T-cell (primary cell): ENCODE data around the gene RAPGEF3. TPM values are rescaled to one million over a fixed set of nuclear protein-coding genes. Genes with fewer than 3 reads are reported as not detected.
A peak's percentile ranks its signal among the peaks of the same experiment; 100 is the strongest.

ENCODE experiments used
- ATAC-seq, 4 experiments: fragments of 200-7000 bp in 3 of 4; fragments of 150-1000 bp in 1 of 4; cut with Tn5 transposase; replicated peaks in 1 of 4; 1 replicate in 3 of 4; 2 replicates in 1 of 4; pipeline ENCODE4 v1.10.0; 2021; ENCODE audit warnings: moderate library complexity in 3 of 4, mild to moderate bottlenecking in 2 of 4, moderate number of reproducible peaks in 1 of 4
- CTCF ChIA-PET, 2 donors: fragments of 300-600 bp; sonication (Branson Sonifier 250); formaldehyde crosslinking; loops; one replicate each; lab custom pipeline; 2022; ENCODE audit warnings: antibody characterized with exemption in 2 of 2; lab: Charles Lee
- POLR2A ChIA-PET, 2 donors: fragments of 300-600 bp; sonication (Branson Sonifier 250); formaldehyde crosslinking; loops; one replicate each; lab custom pipeline; 2022; ENCODE audit warnings: antibody characterized with exemption in 2 of 2; lab: Charles Lee
- DNase-seq, 35 experiments: peaks; one replicate each; pipeline versions ENCODE4 v3.0.0 to v3.0.0-alpha.2; 2013 to 2023
- H3K27ac ChIP-seq: one replicate; pipeline ENCODE4 v1.5.1; 2013; ENCODE audit warnings: low read length
- H3K27me3 ChIP-seq, 2 experiments: replicated peaks in 1 of 2; 1 replicate in 1 of 2; 2 replicates in 1 of 2; pipeline versions ENCODE4 v1.6.1 to v1.7.0; 2013; ENCODE audit warnings: low read length in 1 of 2, mixed read lengths in 1 of 2; ENCODE audit not compliant: control insufficient read depth in 2 of 2, insufficient read depth in 2 of 2; ENCODE audit errors: extremely low read depth in 1 of 2
- H3K36me3 ChIP-seq, 2 donors: 1 replicate in 1 of 2; 2 replicates in 1 of 2; pipeline versions ENCODE4 v1.6.1 to v1.7.0; 2013; ENCODE audit warnings: low read length in 1 of 2; ENCODE audit not compliant: control insufficient read depth in 2 of 2, insufficient read depth in 1 of 2; ENCODE audit errors: extremely low read depth in 1 of 2
- H3K4me1 ChIP-seq, 2 experiments: 1 replicate in 1 of 2; 2 replicates in 1 of 2; pipeline versions ENCODE4 v1.6.1 to v1.7.0; 2013; ENCODE audit warnings: low read length in 2 of 2, mixed read lengths in 1 of 2; ENCODE audit not compliant: insufficient read depth in 2 of 2, control insufficient read depth in 1 of 2; ENCODE audit errors: extremely low read depth in 1 of 2
- H3K4me3 ChIP-seq, 2 donors: 1 replicate in 1 of 2; 2 replicates in 1 of 2; pipeline versions ENCODE4 v1.5.1 to v1.7.0; 2013; ENCODE audit warnings: mild to moderate bottlenecking in 2 of 2, low read length in 1 of 2, moderate library complexity in 1 of 2; ENCODE audit not compliant: control insufficient read depth in 1 of 2; ENCODE audit errors: extremely low read depth in 1 of 2
- H3K9me3 ChIP-seq: 2 replicates; pipeline ENCODE4 v1.7.0; 2013
- H3K27ac Mint-ChIP-seq, 2 donors: one replicate each; pipeline ENCODE4 v1.8.0; 2020 to 2021; ENCODE audit warnings: mild to moderate bottlenecking in 2 of 2, mixed read lengths in 2 of 2
- H3K27me3 Mint-ChIP-seq, 2 donors: one replicate each; pipeline ENCODE4 v1.8.0; 2021 to 2022; ENCODE audit warnings: mixed read lengths in 2 of 2
- H3K36me3 Mint-ChIP-seq: one replicate; pipeline ENCODE4 v1.8.0; 2021; ENCODE audit warnings: mixed read lengths
- H3K4me1 Mint-ChIP-seq, 3 donors: one replicate each; pipeline ENCODE4 v1.8.0; 2020 to 2022; ENCODE audit warnings: mixed read lengths in 3 of 3, mild to moderate bottlenecking in 1 of 3
- H3K4me3 Mint-ChIP-seq, 3 donors: one replicate each; pipeline ENCODE4 v1.8.0; 2020 to 2022; ENCODE audit warnings: mild to moderate bottlenecking in 3 of 3, mixed read lengths in 3 of 3, moderate library complexity in 3 of 3
- H3K9me3 Mint-ChIP-seq, 3 donors: one replicate each; pipeline ENCODE4 v1.8.0; 2020 to 2022; ENCODE audit warnings: mixed read lengths in 3 of 3
- WGBS: methylation state at CpG from one replicate; pipeline ENCODE4 v1.1.5; 2013; ENCODE audit warnings: missing lambda C conversion rate; ENCODE audit not compliant: insufficient coverage; 5-methylcytosine and 5-hydroxymethylcytosine counted together
- total RNA-seq, 35 experiments: library from RNA in 6 of 35; stranded (reverse) in 6 of 35; fragments of 120-200 nt in 1 of 35; gene quantifications; one replicate each; pipeline versions ENCODE4 v1.2.1 to v1.2.4 and lab custom pipeline; 2013 to 2026

Gene RAPGEF3
- total RNA-seq, 5 donors from 2014 or later (not counting 1 experiment from before 2014, with no cell fraction given), result 0.25 to 0.99 (median 0.82) TPM

GRCh38 chr12:47783024-47783755 lies 24.5 kb upstream of the RAPGEF3 start:
- peaks cover 0 to 9% of the 10 kb centered on the region in 2 experiments for H3K4me1 ChIP-seq
- no peak overlapping the region for H3K4me3 ChIP-seq
- peak overlapping the region; percentile 50 to 66 for H3K27ac Mint-ChIP-seq
- peaks cover 7% of the 10 kb centered on the region in 3 donors for H3K4me1 Mint-ChIP-seq
- ChIA-PET CTCF (interaction anchor here in 1 of 2 donors (0.6 kb wide), 2 partner anchors 15 to 58 kb away, joined by 3 to 9 read pairs; no protein-coding TSS in a partner anchor), POLR2A (no interaction called here)
- peaks cover 37% of the 10 kb centered on the region for H3K36me3 Mint-ChIP-seq
- no peak overlapping the region for H3K4me3 Mint-ChIP-seq
- no peaks in the 10 kb centered on the region for H3K27me3 Mint-ChIP-seq
- no peaks in the 10 kb centered on the region for H3K9me3 Mint-ChIP-seq
- DNase-seq, result no peak
- no peaks in the 10 kb centered on the region for H3K27me3 ChIP-seq
- ATAC-seq, result no peak
- H3K36me3 ChIP-seq, result peaks cover 36 to 56% of the 10 kb centered on the region in 2 donors
- no peaks in the 10 kb centered on the region for H3K9me3 ChIP-seq
- WGBS, result 95% methylated on average over 4 of the region's 17 CpGs
- H3K27ac ChIP-seq, result no peak overlapping the region

- peaks cover 36 to 48% of the 10 kb centered on the region in 2 donors for H3K36me3 ChIP-seq
- Mint-ChIP-seq H3K4me3 (no peak overlapping the region), H3K9me3 (no peaks in the 10 kb centered on the region), H3K27ac (peak overlapping the region; percentile 50 to 66), H3K36me3 (peaks cover 29% of the 10 kb centered on the region), H3K4me1 (peaks cover 7 to 12% (median 7%) of the 10 kb centered on the region in 3 donors), H3K27me3 (no peaks in the 10 kb centered on the region)
- WGBS, result 77% methylated on average over 8 of the region's 8 CpGs
- no peak overlapping the region for H3K27ac ChIP-seq
- no peaks in the 10 kb centered on the region for H3K27me3 ChIP-seq
- ATAC-seq (no peak), DNase-seq (no peak)
- CTCF ChIA-PET, result interaction anchor here (1.3 to 3.7 kb wide), 3 partner anchors 23 to 56 kb away, joined by 3 to 17 read pairs (median 4); partner anchors contain the start of gene RAPGEF3 (in 1 of the 2)
- H3K9me3 ChIP-seq, result no peaks in the 10 kb centered on the region
- peaks cover 0 to 9% of the 10 kb centered on the region in 2 experiments for H3K4me1 ChIP-seq
- H3K4me3 ChIP-seq, result no peak overlapping the region
- POLR2A ChIA-PET, result no interaction called here
Observed at GRCh38 chr12:47782372-47782770, 23.7 kb upstream of the RAPGEF3 start.

- Mint-ChIP-seq H3K27ac (peak overlapping the region; percentile 41 to 55), H3K9me3 (no peaks in the 10 kb centered on the region), H3K27me3 (no peaks in the 10 kb centered on the region), H3K4me1 (peaks cover 7 to 12% (median 7%) of the 10 kb centered on the region in 3 donors), H3K4me3 (no peak overlapping the region), H3K36me3 (peaks cover 22% of the 10 kb centered on the region)
- POLR2A ChIA-PET, result no interaction called here
- Histone ChIP-seq H3K27me3 (no peaks in the 10 kb centered on the region), H3K9me3 (no peaks in the 10 kb centered on the region), H3K4me1 (peaks cover 0 to 9% of the 10 kb centered on the region in 2 experiments), H3K27ac (no peak overlapping the region), H3K4me3 (no peak overlapping the region), H3K36me3 (peaks cover 32 to 41% of the 10 kb centered on the region in 2 donors)
- ATAC-seq (no peak), DNase-seq (no peak)
- WGBS, result 85% methylated on average over 11 of the region's 13 CpGs
- CTCF ChIA-PET, result interaction anchor here (0.7 to 3.7 kb wide), 5 partner anchors 23 to 66 kb away, joined by 3 to 17 read pairs (median 4); partner anchors contain the start of gene RAPGEF3 (in 1 of the 2)
Observed at GRCh38 chr12:47781479-47782371, 23.0 kb upstream of the RAPGEF3 start.

GRCh38 chr12:47779943-47780504 lies 21.3 kb upstream of the RAPGEF3 start:
- ChIA-PET CTCF (interaction anchor here (0.6 to 3.7 kb wide), 15 partner anchors 13 to 1055 kb away, joined by 3 to 17 read pairs (median 5); partner anchors contain the start of gene RAPGEF3 (in 2 of the 2)), POLR2A (no interaction called here)
- Mint-ChIP-seq H3K27me3 (no peaks in the 10 kb centered on the region), H3K4me1 (peaks cover 9 to 12% (median 12%) of the 10 kb centered on the region in 3 donors), H3K9me3 (no peaks in the 10 kb centered on the region), H3K4me3 (no peak overlapping the region), H3K27ac (no peak overlapping the region), H3K36me3 (peaks cover 11% of the 10 kb centered on the region)
- Histone ChIP-seq H3K4me1 (peaks cover 0 to 12% of the 10 kb centered on the region in 2 experiments), H3K36me3 (peaks cover 17 to 24% of the 10 kb centered on the region in 2 donors), H3K4me3 (no peak overlapping the region), H3K9me3 (no peaks in the 10 kb centered on the region), H3K27ac (no peak overlapping the region), H3K27me3 (no peaks in the 10 kb centered on the region)
- no CpG with 5 or more reads among the region's 11 CpGs for WGBS
- ATAC-seq (no peak), DNase-seq (no peak)

GRCh38 chr12:47779301-47779942 lies 20.7 kb upstream of the RAPGEF3 start:
- POLR2A ChIA-PET, result no interaction called here
- H3K4me3 Mint-ChIP-seq, result no peak overlapping the region
- CTCF ChIA-PET, result interaction anchor here (0.8 to 3.7 kb wide), 15 partner anchors 9 to 69 kb away, joined by 3 to 17 read pairs (median 5); partner anchors contain the start of gene RAPGEF3 (in 1 of the 2)
- ATAC-seq (peak; percentile 86 to 93 (median 88)), DNase-seq (peak; percentile 75 to 96 (median 89))
- Histone ChIP-seq H3K27ac (no peak overlapping the region), H3K4me3 (no peak overlapping the region), H3K27me3 (peaks cover 0 to 3% of the 10 kb centered on the region in 2 experiments), H3K4me1 (peaks cover 0 to 17% of the 10 kb centered on the region in 2 experiments), H3K9me3 (no peaks in the 10 kb centered on the region), H3K36me3 (peaks cover 13 to 18% of the 10 kb centered on the region in 2 donors)
- H3K4me1 Mint-ChIP-seq, result peaks cover 13 to 16% (median 14%) of the 10 kb centered on the region in 3 donors
- 70% methylated on average over 13 of the region's 19 CpGs for WGBS
- H3K36me3 Mint-ChIP-seq, result peaks cover 5% of the 10 kb centered on the region
- H3K27ac Mint-ChIP-seq, result peak overlapping the region; percentile 11 to 65
- H3K27me3 Mint-ChIP-seq, result no peaks in the 10 kb centered on the region
- no peaks in the 10 kb centered on the region for H3K9me3 Mint-ChIP-seq
